ENCODE data around the gene POU6F2.
"Not testable (repeated sequence)": the region's sequence is repeated elsewhere in the genome, so short reads cannot be mapped to it uniquely, and the experiment has no call there.

POU6F2 gene

DNA sequence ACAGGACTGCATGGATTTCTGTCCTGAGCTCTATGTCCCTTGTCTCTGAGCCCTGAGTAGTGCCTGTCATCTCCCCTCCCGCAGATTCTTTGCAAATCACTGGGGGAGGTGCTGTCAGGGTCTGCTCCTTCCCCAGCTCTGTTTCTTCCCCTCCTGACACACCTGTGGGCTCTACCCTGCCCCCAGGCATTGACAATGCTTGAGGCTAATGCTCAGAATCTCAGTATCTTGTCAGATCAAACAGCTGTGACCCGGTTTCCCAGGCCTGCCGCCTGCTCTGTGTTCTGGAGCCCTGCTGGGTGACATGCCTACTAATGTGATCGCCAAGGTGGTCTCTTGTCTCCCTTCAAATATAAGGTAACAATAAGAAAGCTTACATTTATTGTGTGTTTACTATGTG, 209.0 kb downstream of the POU6F2 start:
- DNase-seq = peak in 1 of 56 donors; percentile 4

DNA sequence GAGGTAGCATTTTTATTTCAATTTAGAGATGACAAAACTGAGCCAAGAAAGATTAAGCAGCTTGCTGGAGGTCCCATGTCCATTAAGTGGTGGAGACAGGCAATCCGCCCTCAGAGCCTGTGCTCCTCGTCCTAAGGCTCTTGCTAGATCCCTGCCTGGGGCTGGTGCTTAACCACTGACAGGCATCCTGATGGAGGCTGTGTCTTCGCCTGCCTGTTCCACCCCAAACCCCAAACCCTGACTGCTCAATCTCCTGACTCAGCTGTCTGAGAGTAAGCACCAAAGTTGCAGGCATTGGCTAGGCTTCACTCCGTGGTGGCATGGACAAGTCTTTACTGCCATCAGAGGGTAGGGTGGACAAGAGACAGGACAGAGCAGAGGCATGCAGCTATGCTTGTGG, 209.4 kb downstream of the POU6F2 start:
- no peak for DNase-seq

DNA sequence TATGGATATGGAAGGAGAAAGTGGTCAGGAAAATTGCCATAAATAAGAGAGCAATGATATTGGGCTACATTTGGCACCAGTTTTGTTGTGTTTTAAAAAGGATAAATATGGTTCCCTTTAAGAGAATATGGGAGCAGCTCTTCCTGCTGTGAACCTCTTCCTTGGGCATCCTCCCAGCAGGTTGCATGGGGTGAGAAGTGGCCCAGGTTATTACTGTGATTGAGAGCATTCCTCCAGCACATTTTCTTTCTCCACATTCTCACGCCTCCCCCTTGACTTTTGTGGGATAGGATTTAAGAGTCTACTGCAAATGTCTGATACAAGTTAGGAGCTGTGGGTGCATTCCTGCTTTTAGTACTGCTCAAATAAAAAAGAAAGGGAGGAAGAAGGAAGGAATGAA, 214.8 kb downstream of the POU6F2 start:
- no peak for DNase-seq

- not testable (repeated sequence) for DNase-seq
Measured at GRCh38 chr7:39194388-39194787, 216.7 kb downstream of the POU6F2 start.

DNA sequence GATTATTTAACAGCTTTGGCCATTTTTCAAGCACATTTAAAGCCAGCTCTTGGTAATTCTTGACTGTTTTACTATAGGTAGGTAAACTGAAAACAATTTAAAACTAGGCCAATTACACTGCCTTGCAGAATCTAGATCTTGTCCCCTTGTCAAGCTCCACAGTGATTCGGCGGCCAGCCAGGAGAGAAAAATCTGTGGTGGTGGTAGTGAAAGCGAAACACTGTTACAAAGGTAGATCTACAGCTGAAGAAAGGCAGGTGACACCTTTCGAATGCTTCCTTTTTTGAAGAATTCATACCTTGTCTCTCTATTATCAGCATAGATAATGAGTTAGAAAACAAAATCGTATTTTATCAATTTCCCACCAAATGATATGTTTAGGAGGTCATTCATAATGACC, 218.3 kb downstream of the POU6F2 start:
- no peak for DNase-seq

GRCh38 chr7:39197831-39198230, 220.1 kb downstream of the POU6F2 start:
- no peak for DNase-seq

DNA sequence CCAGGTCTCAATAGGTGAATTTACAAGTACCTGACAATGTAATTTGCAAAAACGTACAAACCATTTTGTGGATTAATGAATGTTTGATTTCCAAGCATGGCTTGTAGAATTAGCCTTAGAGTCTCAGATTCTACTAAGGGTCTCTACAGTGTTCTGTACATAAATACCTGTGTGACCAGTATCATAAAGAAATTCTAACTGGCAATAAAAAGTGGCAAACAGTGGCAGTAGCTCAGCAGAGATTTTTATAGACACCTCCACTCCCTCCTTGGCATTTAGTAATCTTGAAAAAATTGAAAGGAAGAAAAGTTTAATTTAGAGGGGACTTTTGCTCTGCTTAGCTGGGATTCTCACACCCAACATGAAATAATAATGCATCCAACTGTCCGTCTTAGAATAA, 220.8 kb downstream of the POU6F2 start:
- no peak for DNase-seq

DNA sequence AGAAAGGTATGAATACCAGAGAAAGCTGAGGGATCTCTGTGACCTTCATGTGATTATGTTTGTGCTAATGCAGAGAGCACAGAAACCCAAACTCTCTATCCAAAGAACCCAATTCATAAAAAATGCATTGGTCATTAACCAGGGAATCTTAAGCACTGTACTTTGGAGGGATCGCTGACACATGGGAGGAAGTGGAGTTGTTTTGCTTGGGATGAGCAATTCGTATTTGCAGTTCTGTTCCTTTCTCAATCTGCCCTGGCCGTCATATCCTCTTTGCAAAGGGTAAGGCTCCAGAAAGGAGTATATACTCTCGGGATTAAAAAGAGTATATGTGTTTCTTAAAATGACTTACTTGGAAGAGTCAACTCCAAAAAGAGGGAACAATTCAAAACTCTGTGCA, 221.3 kb downstream of the POU6F2 start:
- no peak for DNase-seq

- DNase-seq = no peak
Measured at GRCh38 chr7:39199951-39200350, 222.2 kb downstream of the POU6F2 start.

DNA sequence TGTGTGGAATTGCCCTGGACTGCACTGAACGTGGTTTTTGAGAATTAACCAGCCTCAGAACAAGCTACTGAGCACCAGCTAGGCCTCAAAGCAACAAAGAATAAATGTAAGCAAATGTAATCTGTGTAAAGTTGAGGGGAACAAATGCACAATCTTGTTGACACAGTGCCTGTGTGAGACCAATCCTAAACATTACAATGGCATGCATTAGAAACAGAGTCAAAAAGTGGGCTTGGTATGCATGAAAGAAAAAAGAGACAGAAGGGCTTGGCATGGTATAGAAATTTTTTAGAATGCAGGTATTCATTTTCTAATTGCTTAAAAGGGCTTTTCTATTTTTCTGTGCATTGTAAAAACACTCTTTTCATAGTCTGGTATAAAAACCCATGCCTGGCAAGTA, 224.3 kb downstream of the POU6F2 start:
- DNase-seq = no peak

- no peak for DNase-seq
Measured at GRCh38 chr7:39210362-39210761, 232.7 kb downstream of the POU6F2 start.

DNA sequence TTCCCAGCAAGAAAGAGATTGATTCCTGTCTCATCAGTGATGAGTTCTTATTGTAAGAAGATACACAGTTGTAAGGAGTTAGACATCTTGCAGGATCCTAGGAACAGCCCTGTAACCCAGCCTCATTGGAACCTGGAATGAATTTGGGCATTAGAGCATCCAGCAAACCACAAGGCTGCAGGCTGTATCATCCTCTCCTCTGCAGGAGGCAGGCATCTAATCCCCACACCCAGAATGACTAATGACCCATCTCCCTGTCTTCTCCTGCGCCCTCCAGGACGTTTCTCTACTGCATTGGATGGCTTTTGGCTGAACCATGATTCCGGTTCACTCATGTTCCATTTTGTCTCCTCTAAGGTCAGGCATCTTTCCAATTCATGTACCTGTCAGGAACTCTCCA, 233.9 kb downstream of the POU6F2 start:
- no peak for DNase-seq

DNA sequence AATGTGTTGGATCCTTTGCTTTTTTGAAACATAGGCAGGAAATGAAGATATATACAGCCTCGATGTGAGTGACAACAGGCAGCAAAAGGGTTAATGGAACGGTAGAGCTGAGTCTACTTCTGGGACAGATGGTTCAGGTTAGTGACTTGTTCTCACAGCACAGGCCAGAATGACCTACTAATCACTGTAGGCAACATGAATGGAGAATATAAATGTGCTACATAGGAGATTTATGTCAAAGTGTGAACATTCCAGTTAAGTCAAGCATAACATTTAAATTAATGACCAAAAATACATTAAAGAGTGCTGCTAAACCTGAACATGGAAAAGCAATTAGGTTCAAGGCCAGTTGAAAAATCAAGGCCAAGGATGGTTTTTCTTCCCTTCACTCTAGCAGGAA, 235.2 kb downstream of the POU6F2 start:
- DNase-seq = no peak

DNA sequence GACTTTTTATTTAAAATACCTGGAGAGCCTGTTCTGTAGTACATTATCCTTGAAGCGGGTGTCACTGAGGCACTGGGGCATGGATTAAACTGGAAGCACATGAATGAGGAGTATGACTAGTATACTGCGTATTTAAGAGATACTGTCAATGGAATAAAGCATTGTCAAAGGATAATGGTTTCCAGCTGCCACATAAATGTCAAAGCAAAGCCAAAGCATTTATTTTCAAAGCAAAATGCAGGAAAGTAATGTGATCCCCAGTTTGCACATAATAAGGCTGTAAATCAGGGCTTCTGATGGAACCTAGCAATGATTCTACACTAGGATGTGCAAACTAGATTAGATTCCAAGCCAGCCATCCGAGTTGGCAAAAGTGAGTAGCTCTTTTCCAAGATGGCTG, 240.1 kb downstream of the POU6F2 start:
- no peak for DNase-seq

DNA sequence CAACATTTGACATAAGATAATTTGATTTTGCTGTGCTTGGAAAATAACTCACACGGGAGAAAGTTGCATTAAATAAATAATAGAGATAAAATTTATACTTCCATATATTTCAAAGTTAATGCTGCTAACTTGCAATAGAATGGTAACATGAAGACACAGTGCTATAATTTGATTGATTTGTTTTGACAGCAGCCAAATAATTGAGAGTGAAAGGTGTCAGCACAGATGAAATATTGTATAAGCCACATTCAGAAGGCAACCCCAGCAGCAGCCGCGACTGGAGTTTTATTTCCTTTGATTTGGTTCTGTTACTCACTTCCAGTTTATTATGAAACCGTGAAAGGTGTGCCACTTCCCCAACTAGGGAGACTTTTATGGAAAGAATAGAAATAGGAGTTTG, 242.2 kb downstream of the POU6F2 start:
- no peak for DNase-seq

- DNase-seq = no peak
Measured at GRCh38 chr7:39221901-39222300, 244.2 kb downstream of the POU6F2 start.

DNA sequence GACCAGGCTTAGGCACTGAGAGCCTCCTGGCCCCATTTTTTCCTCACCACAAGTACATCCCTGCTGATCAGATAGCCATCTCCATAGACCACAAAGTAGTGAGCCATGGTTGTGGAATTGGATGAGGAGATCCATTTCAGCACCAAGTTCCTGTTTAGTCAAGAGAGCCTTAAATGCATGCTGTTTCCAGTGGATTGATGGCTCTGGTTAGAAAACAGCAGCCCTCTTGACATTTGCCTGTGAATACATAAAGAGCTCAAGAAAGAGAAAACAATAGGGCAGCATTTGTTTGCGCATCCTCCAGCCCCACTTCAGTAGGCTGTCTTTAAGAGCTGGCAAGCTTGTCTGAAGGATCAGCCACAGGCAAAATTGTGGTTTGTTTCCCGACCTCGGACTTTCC, 251.2 kb downstream of the POU6F2 start:
- no peak for DNase-seq

DNA sequence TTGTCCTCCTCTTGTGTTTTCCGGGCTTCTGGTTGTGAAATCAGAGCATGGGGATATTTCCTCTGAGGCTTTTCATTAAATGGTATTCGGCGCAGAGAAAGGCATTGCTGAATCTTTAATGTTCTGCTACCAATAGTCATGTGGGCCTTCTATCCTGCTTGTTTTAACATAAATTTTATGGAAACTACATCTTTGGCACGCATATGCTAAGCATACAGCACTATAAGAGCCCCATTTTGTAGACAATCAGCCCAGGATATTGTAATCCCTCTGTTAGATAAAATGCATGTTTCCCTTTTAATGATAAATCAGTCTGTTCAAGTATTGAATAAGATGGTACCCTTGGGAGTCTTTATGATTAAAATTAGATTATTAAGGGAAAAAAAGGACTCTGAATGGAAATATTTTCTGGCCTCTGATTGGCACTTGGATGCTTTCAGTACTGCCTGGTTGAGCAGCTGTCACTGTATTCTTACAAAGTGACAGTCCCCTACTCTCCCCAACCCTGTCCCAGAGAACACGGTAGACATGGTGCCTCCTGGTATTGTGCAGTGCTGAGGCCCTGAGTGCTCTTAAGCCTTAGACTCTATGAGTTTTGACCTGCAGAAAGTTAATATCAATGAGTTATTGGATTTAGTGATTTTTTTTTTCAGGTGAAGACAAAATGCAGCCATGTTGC, 256.3 kb downstream of the POU6F2 start:
- no peak for DNase-seq

DNA sequence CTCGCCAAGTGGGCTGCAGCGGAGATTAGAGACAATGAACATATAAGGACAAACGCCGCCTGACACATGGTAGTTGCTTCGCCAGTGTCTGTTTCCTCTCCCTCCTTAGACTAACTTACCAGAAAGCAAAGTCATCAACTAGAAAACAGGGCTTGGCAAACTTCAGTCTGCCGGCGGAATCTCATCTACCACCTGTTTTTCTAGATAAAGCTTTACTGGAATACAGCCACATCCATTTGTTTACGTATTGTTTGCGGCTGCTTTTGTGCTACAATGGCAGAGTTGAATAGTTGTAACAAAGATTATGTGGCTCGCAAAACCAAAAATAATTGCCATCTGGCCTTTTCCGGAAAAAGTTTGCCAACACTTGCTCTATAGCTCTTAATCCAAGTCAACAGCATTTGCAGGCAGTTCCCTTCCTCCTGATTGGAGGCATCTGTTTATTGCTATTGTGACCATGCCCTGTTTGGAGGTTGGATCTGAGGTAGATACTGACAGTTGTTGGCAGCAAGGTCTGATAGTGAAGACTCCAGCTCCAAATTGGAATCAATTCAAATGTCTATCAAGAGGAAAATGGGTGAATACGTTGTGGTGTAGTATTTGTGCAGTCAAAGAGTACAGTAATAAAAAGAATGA, 260.6 kb downstream of the POU6F2 start:
- DNase-seq = no peak

GRCh38 chr7:39240864-39241263, 263.2 kb downstream of the POU6F2 start:
- no peak for DNase-seq

GRCh38 chr7:39247576-39247975, 269.9 kb downstream of the POU6F2 start:
- no peak for DNase-seq

- DNase-seq = no peak
Measured at GRCh38 chr7:39248041-39248691, 270.5 kb downstream of the POU6F2 start.

GRCh38 chr7:39248692-39249090, 271.0 kb downstream of the POU6F2 start:
- DNase-seq = no peak

Measured in amygdala (tissue), 56 donors.